LNCaP clone FGC (cell line): ENCODE data around the gene SPEN.

Experiments
- DNase-seq: peaks from one replicate; pipeline ENCODE4 v3.0.0-alpha.2; 2011; ENCODE audit warnings: low read depth
- H3K4me3 ChIP-seq: 2 replicates; pipeline ENCODE4 v1.5.1; 2011; ENCODE audit warnings: mild to moderate bottlenecking, low read depth, low read length, control low read depth
- CTCF ChIP-seq: IDR thresholded peaks from 2 replicates; pipeline ENCODE4 v1.5.1; 2012; ENCODE audit warnings: mild to moderate bottlenecking; ENCODE audit not compliant: control insufficient read depth, insufficient read depth; ENCODE audit errors: extremely low read depth

SPEN gene

GRCh38 chr1:15928971-15929965, 81.8 kb downstream of the SPEN start:
- no peak overlapping the region for H3K4me3 ChIP-seq
- DNase-seq = no peak
- TF ChIP-seq CTCF = no peak

DNA sequence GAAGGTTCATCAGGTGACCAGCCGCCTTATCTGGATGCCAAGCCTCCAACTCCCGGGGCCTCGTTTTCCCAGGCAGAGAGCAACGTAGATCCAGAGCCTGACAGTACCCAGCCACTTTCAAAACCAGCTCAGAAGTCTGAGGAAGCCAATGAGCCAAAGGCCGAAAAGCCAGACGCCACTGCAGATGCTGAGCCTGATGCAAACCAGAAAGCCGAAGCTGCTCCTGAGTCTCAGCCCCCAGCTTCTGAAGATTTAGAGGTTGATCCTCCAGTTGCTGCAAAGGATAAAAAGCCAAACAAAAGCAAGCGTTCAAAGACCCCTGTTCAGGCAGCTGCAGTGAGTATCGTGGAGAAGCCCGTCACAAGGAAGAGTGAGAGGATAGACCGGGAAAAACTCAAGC, 83.9 kb downstream of the SPEN start:
- H3K4me3 ChIP-seq = no peak overlapping the region
- no peak for DNase-seq
- TF ChIP-seq CTCF = no peak

DNA sequence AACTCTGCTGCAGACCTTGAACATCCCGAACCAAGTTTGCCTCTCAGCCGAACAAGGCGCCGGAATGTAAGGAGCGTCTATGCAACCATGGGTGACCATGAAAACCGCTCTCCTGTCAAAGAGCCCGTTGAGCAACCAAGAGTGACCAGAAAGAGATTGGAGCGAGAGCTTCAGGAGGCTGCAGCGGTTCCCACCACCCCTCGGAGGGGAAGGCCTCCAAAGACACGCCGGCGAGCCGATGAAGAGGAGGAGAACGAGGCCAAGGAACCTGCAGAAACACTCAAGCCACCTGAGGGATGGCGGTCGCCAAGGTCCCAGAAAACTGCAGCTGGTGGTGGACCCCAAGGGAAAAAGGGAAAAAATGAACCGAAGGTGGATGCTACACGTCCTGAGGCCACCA, 84.4 kb downstream of the SPEN start:
- TF ChIP-seq CTCF = no peak
- no peak overlapping the region for H3K4me3 ChIP-seq
- no peak for DNase-seq

DNA sequence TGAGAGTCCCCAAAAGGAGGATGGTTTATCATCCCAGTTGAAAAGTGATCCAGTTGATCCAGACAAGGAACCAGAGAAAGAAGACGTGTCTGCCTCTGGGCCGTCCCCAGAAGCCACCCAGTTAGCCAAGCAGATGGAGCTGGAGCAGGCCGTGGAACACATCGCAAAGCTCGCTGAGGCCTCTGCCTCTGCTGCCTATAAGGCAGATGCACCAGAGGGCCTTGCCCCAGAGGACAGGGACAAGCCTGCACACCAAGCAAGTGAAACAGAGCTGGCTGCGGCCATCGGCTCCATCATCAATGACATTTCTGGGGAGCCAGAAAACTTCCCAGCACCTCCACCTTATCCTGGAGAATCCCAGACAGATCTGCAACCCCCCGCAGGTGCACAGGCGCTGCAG, 85.1 kb downstream of the SPEN start:
- DNase-seq = no peak
- no peak overlapping the region for H3K4me3 ChIP-seq
- no peak for TF ChIP-seq CTCF

DNA sequence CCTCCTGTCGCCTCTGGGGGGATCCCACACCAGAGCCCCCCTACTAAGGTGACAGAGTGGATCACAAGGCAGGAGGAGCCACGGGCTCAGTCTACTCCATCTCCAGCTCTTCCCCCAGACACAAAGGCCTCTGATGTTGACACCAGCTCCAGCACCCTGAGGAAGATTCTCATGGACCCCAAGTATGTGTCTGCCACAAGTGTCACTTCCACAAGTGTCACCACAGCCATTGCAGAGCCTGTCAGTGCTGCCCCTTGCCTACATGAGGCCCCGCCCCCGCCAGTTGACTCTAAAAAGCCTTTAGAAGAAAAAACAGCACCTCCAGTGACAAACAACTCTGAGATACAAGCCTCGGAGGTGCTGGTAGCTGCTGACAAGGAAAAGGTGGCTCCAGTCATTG, 86.2 kb downstream of the SPEN start:
- no peak overlapping the region for H3K4me3 ChIP-seq
- no peak for TF ChIP-seq CTCF
- no peak for DNase-seq

DNA sequence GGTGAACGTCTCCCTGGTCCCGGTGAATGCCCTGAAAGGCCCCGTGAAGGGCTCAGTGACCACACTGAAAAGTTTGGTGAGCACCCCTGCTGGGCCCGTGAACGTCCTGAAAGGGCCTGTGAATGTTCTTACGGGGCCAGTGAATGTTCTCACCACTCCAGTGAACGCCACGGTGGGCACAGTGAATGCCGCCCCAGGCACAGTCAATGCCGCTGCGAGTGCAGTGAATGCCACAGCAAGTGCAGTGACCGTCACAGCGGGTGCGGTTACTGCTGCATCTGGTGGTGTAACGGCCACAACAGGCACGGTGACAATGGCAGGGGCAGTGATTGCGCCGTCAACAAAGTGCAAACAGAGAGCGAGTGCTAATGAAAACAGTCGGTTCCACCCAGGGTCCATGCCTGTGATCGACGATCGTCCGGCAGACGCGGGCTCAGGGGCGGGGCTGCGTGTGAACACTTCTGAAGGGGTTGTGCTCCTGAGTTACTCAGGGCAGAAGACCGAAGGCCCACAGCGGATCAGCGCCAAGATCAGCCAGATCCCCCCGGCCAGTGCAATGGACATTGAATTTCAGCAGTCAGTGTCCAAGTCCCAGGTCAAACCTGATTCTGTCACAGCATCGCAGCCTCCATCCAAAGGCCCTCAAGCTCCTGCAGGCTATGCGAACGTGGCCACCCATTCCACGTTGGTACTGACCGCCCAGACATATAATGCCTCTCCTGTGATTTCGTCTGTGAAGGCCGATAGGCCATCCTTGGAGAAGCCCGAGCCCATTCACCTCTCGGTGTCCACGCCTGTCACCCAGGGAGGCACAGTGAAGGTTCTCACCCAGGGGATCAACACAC, 86.9 kb downstream of the SPEN start:
- no peak overlapping the region for H3K4me3 ChIP-seq
- DNase-seq = no peak
- no peak for TF ChIP-seq CTCF
